ENCODE data around the gene GAPDH.
"Not testable (repeated sequence)": the region's sequence is repeated elsewhere in the genome, so short reads cannot be mapped to it uniquely, and the experiment has no call there.

Gene GAPDH

DNA sequence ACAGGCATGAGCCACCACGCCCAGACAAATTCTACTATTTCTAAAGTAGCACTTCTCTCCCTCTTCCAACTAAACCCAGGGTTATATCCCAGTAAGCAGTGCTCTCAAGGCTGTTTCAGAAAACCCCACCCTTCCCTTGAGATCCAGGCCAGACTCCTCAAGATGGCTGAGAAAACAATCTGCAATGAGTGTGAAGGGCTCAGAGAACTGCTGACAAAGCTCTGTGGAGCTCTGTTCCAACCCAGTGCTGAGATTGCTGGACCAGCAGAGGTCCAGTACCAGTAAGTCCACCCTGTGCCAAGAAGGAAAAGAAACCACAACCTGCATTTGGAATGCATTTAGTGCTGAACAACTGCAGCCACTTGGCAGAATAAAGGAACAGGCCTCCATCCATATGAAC lies 25.2 kb downstream of the GAPDH start:
- DNase-seq (ENCODE audit: low read depth in 1 of 2, low spot score in 1 of 2) = no peak

DNA sequence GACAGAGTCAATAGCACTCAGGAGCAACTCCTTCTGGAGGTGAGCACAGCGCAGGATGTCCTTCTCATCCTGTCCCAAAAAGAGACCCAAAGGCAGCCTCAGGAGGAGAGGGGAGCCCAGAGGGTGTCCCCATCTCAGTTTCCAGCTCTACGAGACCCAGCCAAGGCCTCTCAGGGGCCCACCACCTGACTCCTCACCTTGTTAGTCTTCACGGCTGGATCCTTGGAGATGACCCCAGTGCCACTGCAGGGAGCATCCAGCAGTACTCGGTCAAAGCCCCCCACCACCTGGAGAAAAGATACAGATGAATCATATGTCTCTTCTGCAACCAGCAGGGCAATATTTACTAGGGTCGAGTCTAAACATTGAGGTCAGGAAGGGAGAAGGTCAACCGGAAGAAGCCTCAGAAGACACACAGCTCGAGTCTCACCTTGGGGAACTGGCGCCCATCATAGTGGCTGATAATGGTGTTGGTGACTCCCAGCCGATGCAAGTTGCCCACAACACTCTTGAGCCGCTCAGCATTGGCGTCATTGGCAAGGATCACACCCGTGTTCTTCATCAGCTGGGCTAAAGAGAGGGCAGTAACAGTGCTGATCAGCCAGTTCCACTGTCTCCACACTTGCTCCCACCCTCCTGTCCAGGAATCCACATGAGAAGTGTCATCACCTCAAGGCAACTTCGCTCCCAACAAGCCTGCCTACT lies 26.3 kb downstream of the GAPDH start:
- no peak for DNase-seq (ENCODE audit: low read depth in 1 of 2, low spot score in 1 of 2)

DNA sequence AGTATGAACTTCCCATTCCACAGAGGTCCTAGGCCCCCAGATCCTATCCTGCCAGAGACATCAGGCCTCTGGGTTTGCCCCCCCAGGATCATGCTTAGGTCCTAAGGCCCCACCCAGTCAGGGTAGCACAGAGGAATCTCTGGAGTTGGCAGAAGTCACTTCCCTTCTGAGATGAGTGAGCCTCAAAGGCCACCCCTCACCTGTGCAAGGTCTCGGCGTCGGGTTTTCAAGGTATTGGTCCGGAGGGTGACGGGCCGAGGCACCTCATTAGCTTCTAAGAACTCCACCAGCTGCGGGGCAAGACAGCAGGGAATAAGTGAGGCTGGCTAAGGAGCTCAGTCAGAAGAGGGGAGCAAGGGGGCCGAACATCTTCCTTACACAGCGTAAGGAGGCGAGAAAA lies 28.6 kb downstream of the GAPDH start:
- DNase-seq (ENCODE audit: low read depth in 1 of 2, low spot score in 1 of 2) = no peak

DNA sequence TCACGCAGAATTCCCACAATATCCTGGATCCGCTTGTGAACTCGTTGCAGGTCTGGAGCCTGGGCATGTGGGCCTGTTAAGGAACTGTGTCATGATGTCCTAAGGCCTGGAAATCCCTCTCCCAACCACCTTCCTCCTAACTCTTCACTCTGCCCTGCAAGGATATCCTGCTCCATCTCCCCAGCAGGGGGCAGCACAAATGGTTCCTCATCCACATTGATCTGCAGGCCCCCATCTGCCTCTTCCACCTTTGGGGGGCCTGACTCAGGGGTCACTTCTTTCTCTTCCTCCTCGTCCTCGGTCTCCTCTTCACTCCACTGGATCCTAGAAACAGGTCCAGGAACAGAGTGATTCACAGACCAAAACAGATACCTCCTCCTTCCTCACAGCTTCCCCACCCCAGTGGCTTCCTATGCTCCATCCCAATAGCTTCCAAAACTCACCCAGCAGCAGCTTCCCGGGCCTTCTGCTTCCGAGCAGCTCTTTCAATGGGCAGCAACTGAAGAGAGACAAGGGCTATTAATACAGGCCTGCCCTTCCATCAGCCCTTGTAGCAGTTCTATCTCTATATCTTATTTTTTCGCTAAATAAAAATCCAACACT lies 29.2 kb downstream of the GAPDH start:
- peak; percentile 47 to 50 for DNase-seq (ENCODE audit: low read depth in 1 of 2, low spot score in 1 of 2)

DNA sequence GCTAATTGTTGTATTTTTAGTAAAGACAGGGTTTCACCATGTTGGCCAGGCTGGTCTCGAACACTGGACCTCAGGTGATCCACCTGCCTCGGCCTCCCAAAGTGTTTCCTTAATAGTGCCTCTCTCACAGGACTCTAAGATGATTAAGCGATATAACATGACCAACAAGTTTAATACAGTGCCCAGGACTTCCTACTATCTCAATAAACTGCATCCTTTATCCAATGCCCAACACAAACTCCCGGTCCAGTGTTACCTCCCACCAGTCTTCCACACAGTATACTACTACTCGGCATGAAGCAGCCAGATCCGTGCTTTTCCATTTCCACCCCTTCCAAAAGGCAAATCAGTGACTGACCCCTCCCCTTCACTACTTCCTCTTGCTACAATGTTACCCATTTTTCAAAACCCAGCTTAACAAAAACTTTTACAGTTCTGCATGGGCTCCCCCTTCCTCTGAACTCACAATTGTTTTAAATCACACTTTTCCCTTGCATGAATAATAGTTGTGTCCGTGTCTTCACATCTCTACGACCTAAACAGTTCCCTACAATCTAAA lies 32.9 kb downstream of the GAPDH start:
- no peak for DNase-seq (ENCODE audit: low read depth in 1 of 2, low spot score in 1 of 2)

DNA sequence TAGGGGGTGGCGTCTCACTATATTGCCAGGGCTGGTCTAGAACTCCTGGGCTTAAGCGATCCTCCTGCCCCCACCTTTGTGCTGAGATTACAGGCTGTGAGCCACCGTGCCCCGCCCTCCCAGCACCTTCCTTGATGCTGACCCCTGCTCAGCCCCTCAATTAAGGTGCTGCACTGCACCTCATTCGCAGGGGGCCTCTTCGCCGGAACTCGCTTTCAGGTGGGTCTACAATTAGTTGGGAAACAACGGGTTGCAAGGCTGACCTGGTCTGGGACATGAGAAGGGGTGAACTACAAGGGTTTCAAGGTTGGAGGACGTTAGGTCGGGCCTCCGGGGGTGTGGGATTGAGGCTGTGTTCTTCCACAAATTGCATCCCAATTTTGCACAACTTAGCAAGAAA lies 35.0 kb downstream of the GAPDH start:
- DNase-seq (ENCODE audit: low read depth in 1 of 2, low spot score in 1 of 2) = no peak

DNA sequence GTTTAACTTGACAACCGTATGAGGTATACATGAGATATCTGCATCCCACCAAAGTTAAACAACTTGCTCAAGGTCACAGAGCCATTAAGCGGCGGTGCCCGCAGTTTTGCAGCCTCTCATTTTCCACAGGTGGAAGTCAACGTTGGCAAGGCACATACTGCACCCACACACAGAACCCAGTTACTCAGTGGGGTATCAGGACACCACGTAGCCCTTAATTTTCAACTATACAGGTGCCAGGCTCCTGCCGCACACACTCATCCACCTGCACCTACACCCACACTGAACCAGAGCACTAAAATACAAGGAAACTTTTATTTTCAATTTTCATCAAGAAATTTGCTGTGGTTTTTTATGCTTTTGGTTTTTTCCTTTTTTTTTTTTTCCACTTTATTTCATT lies 35.5 kb downstream of the GAPDH start:
- DNase-seq (ENCODE audit: low read depth in 1 of 2, low spot score in 1 of 2) = no peak

DNA sequence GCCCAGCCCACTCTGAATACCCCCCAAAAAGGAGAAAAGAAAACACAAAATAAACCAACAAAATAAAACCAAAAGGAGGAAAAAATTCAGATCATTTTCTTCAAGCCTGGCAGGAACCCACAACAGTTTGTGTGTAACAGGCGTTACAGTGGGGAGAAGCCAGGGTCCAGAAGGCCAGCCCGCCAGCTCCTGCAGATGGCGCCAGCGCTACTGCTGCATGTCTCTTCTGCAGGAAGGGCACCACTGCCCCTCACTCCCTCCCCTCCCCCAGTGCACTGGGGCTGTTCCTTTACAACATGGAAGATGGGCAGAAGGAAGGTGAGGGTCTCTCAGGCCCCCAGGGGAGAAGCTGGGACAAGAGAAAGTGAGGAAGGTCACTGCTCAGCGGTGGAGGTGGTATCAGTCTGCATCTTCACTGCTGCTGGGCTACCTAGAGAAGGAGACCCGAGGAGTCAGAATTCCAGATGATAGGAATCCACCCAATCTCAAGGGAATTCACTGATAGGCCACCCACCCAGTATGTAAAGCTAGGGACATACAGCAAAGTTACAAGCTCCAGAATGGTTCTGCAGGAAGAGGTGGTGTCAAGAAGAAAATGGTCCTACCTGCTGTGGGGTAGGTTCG lies 36.1 kb downstream of the GAPDH start:
- DNase-seq (ENCODE audit: low read depth in 1 of 2, low spot score in 1 of 2) = no peak

DNA sequence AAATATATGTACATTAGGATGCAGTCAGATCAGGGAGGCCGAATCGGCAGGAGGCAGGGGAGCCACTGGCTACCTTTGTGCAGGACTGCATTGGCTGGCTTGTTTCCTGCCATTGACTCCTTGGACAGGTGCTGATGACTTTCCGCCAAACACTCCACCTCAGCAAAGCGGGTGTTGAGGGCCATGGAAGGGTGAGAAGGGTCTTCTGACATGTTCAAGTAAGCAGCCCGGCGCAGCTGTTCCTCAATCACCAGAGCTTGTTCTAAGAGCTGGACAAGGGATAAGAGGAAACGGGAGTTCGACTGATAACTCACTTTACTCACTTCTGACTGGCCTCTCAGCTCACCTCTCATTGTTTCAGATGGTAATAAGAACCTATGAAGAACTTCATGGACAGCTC lies 38.7 kb downstream of the GAPDH start:
- DNase-seq (ENCODE audit: low read depth in 1 of 2, low spot score in 1 of 2) = no peak

DNA sequence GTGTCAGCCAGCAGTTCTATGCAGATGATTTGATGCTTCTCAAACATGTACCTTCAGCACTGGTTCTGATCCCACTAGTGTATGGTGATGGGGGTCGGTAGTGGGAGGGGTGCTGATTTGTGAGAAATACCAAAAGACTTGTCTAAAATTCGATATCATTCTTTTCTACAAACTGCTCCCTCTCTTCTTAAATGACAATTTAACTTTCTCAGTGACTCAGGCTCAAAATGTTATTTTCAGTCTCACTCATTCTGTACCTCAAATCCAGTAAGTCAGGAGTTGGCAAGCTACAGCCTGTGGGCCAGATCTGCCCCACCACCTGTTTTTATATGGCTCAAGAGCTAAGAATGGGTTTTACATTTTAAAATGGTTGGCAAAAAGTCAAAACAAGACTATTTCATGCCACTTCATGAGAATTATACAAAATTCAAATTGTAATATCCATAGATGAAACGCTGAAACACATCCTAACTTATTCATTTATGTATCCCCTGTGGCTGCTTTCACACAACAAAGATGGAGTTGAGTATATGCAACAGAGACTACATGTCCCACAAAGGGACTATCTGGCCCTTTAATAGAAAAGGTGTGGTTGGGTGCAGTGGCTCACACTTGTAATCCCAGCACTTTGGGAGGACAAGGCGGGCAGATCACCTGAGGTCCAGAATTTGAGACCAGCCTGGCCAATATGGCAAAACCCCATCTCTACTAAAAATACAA lies 40.4 kb downstream of the GAPDH start:
- no peak for DNase-seq (ENCODE audit: low read depth in 1 of 2, low spot score in 1 of 2)

DNA sequence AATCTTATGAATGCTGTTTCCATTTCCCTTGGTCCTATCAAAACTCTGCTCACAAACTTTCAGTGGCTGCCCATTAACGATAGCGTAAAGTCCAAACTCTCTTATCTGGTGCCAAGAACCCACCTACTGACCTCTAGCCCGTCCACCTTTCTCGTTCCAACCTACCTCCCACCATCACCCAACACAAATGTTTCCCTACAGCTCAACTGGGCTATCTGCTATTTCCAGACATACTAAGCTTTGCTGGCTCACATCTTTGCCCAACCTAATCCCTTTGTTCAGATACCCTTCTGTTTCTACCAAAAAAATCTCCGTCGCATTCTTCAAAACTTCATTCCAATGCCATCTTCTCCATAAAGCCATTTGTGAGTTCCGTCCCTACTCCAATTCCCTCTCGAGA lies 41.3 kb downstream of the GAPDH start:
- DNase-seq (ENCODE audit: low read depth in 1 of 2, low spot score in 1 of 2) = no peak

DNA sequence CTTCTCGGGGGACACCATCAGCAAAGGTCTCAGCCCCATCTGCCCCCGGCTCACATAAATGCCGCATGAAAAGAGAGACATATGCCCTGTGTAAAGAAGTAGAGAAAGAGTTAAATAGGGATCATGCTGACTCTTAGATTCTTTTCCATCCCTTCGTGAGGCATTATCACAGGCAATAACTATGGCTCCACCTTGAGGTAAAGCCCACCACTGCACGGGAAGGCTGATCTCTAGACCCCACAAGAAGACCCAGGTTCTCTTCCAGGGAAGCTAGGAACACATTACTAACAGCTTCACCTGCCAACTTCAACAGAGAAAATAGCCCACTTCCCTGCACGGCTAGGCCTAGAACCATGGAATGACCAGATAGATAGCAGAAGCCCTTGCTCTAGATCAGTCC lies 47.9 kb downstream of the GAPDH start:
- no peak for DNase-seq (ENCODE audit: low read depth in 1 of 2, low spot score in 1 of 2)

DNA sequence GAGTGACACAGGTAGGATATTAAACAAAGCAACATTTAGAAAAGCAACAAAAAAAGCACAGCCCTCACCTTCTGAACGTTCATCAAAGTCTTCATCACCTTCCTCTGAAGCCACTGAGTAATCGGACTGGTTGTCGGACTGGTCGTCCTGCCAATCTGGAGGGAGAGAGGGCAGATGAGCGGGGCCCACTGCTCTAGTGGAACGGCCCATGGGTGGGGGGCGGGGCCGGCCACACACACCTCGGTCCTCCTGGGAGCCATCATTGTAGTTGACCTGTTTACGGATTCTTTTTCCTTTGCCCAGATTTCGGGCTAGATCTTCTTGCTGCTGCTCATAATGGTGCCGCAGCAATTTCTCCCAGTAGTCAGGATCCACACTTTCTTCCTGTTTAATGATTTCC lies 48.6 kb downstream of the GAPDH start:
- DNase-seq (ENCODE audit: low read depth in 1 of 2, low spot score in 1 of 2) = no peak

DNA sequence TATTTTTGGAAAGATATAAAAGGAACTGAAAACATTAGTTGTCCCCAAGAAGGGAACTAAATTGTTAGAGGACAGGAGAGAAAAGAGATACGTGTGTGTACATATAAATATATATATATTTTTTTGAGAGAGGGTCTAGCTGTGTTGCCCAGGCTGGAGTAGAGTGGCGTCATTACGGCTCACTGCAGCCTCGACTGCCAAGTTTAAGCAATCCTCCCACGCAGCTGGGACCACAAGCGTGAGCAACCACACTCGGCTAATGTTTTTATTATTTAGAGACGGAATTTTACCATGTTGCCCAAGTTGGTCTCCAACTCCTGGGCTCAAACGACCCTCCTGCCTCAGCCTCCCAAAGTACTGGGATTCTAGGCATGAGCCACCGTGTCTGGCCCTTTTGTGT lies 50.0 kb downstream of the GAPDH start:
- no peak for DNase-seq (ENCODE audit: low read depth in 1 of 2, low spot score in 1 of 2)

DNA sequence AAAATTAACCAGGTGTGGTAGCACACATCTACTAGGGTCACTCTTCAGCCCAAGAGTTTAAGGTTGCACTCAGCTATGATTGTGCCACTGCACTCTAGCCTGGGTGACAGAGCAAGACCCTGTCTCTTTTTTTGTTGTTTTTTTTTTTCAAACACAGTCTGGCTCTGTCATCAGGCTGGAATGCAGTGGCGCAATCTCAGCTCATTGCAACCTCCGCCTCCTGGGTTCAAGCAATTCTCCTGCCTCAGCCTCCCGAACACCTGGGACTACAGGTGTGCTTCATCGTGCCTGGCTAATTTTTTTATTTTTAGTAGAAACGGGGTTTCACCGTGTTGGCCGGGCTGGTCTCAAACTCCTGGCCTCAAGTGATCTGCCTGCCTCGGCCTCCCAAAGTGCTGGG lies 52.3 kb downstream of the GAPDH start:
- DNase-seq (ENCODE audit: low read depth in 1 of 2, low spot score in 1 of 2) = not testable (repeated sequence)

All from activated T-helper 1 cell treated with anti-CD3 and anti-CD28 coated beads, Interleukin-2, amount 50 U/mL, for 16 hours (primary cell).